GM18507 (cell line): ENCODE data around the gene KCNAB2.
"Not testable (repeated sequence)": the region's sequence is repeated elsewhere in the genome, so short reads cannot be mapped to it uniquely, and the experiment has no call there.

Experiments
- DNase-seq: peaks from one replicate; pipeline ENCODE4 v3.0.0; 2011; ENCODE audit warnings: low read depth; ENCODE audit not compliant: insufficient read length; ENCODE audit errors: extremely low spot score
- FAIRE-seq: peaks from 2 replicates; lab custom pipeline; 2011; peaks lifted over from hg19 to GRCh38; lab: Jason Lieb, UNC

Gene KCNAB2

GRCh38 chr1:6009120-6010040 is 36.3 kb upstream of the KCNAB2 start:
- no peak for FAIRE-seq
- DNase-seq: no peak

GRCh38 chr1:6010554-6010953 is 35.1 kb upstream of the KCNAB2 start:
- FAIRE-seq: no peak

GRCh38 chr1:6011161-6011945 is 34.3 kb upstream of the KCNAB2 start:
- DNase-seq: no peak
- no peak for FAIRE-seq

More at GRCh38 chr1:6010554-6010953, 35.1 kb upstream of the KCNAB2 start:
- no peak for DNase-seq

- DNase-seq (no peak), FAIRE-seq (no peak)
Observed at GRCh38 chr1:6011946-6012258, 33.8 kb upstream of the KCNAB2 start.

GRCh38 chr1:6012529-6013318 is 33.0 kb upstream of the KCNAB2 start:
- peak; percentile 26 for FAIRE-seq

GRCh38 chr1:6013491-6013890 is 32.2 kb upstream of the KCNAB2 start:
- FAIRE-seq (no peak), DNase-seq (no peak)

More at GRCh38 chr1:6012529-6013318, 33.0 kb upstream of the KCNAB2 start:
- DNase-seq: no peak

GRCh38 chr1:6014130-6014999 is 31.3 kb upstream of the KCNAB2 start:
- no peak for FAIRE-seq
- no peak for DNase-seq

GRCh38 chr1:6016191-6016865 is 29.4 kb upstream of the KCNAB2 start:
- FAIRE-seq (no peak), DNase-seq (no peak)

- FAIRE-seq, DNase-seq: not testable (repeated sequence)
Observed at GRCh38 chr1:6017654-6018053, 28.0 kb upstream of the KCNAB2 start.

GRCh38 chr1:6019166-6019845 is 26.4 kb upstream of the KCNAB2 start:
- DNase-seq (no peak), FAIRE-seq (no peak)

GRCh38 chr1:6022193-6022592 is 23.5 kb upstream of the KCNAB2 start:
- FAIRE-seq (no peak), DNase-seq (no peak)

- FAIRE-seq (no peak), DNase-seq (no peak)
Observed at GRCh38 chr1:6023346-6023745, 22.3 kb upstream of the KCNAB2 start.

GRCh38 chr1:6024376-6024775 is 21.3 kb upstream of the KCNAB2 start:
- DNase-seq: no peak
- FAIRE-seq: peak; percentile 36

GRCh38 chr1:6025269-6026094 is 20.2 kb upstream of the KCNAB2 start:
- DNase-seq: no peak
- no peak for FAIRE-seq

- FAIRE-seq: peak; percentile 96
- DNase-seq: peak; percentile 79
Observed at GRCh38 chr1:6026095-6026809, 19.4 kb upstream of the KCNAB2 start.

- FAIRE-seq (peak; percentile 77), DNase-seq (no peak)
Observed at GRCh38 chr1:6027591-6027990, 18.1 kb upstream of the KCNAB2 start.
